Liver (tissue), 3 donors: ENCODE measurements around the gene ARMC2.

Experiments
- CTCF ChIP-seq: fragments of 150-350 bp; IDR thresholded peaks from 2 replicates; pipeline ENCODE4 v1.5.1; 2017; ENCODE audit warnings: improper control_type of control experiment, low read depth, low read length; ENCODE audit not compliant: missing input control
- EGR1 ChIP-seq, 2 donors: IDR thresholded peaks; 2 replicates each; pipeline ENCODE4 v1.6.1; 2016 to 2018; ENCODE audit warnings: antibody characterized with exemption in 2 of 2, low read depth in 2 of 2
- FOXA1 ChIP-seq: IDR thresholded peaks from 2 replicates; pipeline ENCODE4 v1.6.1; 2016; ENCODE audit warnings: antibody characterized with exemption
- FOXA2 ChIP-seq: IDR thresholded peaks from 2 replicates; pipeline ENCODE4 v1.6.1; 2016; ENCODE audit warnings: antibody characterized with exemption
- GABPA ChIP-seq, 2 donors: IDR thresholded peaks in 1 of 2; conservative IDR thresholded peaks in 1 of 2; 2 replicates each; pipeline ENCODE4 v1.6.1; 2016; ENCODE audit warnings: antibody characterized with exemption in 2 of 2, mild to moderate bottlenecking in 1 of 2, moderate library complexity in 1 of 2
- JUND ChIP-seq, 2 donors: IDR thresholded peaks; 2 replicates each; pipeline ENCODE4 v1.6.1; 2016; ENCODE audit warnings: antibody characterized with exemption in 2 of 2
- RAD21 ChIP-seq, 2 donors: IDR thresholded peaks; 2 replicates each; pipeline ENCODE4 v1.6.1; 2016; ENCODE audit warnings: antibody characterized with exemption in 2 of 2, mild to moderate bottlenecking in 2 of 2
- REST ChIP-seq: IDR thresholded peaks from 2 replicates; pipeline ENCODE4 v1.6.1; 2016; ENCODE audit warnings: antibody characterized with exemption, mild to moderate bottlenecking
- RXRA ChIP-seq, 2 donors: IDR thresholded peaks; 2 replicates each; pipeline ENCODE4 v1.6.1; 2017 to 2018; ENCODE audit warnings: antibody characterized with exemption in 2 of 2, mild to moderate bottlenecking in 1 of 2
- SP1 ChIP-seq: IDR thresholded peaks from 2 replicates; pipeline ENCODE4 v1.6.1; 2018; ENCODE audit warnings: antibody characterized with exemption, mild to moderate bottlenecking
- YY1 ChIP-seq: IDR thresholded peaks from 2 replicates; pipeline ENCODE4 v1.6.1; 2016; ENCODE audit warnings: antibody characterized with exemption, mild to moderate bottlenecking
- ZBTB33 ChIP-seq: IDR thresholded peaks from 2 replicates; pipeline ENCODE4 v1.6.1; 2016; ENCODE audit warnings: antibody characterized with exemption
- TF ChIP-seq, protein P1 (sequence below): IDR thresholded peaks from 2 replicates; pipeline ENCODE4 v1.6.1; 2016; ENCODE audit warnings: antibody characterized with exemption
- TF ChIP-seq, protein P2 (sequence below): IDR thresholded peaks from 2 replicates; pipeline ENCODE4 v1.6.1; 2016; ENCODE audit warnings: antibody characterized with exemption
- donor health status: healthy.
- donor health status: healthy.

DNA sequence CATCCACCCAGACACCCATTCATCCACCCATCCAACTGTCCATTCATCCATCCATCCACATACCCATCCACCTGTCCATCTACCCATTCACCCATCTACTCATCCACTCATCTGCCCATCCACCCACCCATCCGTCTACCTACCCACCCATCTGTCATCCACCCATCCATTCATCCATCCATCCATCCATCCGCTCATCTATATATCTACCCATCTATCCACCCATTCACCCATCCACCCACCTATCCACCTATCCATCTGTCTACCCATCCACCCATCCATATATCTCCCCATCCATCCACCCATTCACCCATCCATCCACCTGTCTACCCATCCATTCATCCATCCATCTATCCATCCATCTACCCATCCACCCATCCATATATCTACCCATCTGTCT lies 30.7 kb downstream of the ARMC2 start:
- no peak for TF ChIP-seq CTCF
- no peak for TF ChIP-seq RAD21 (IDR thresholded peaks at IDR 0.05)
- no peak for TF ChIP-seq YY1
- no peak for TF ChIP-seq FOXA2
- no peak for TF ChIP-seq ZBTB33
- no peak for TF ChIP-seq REST
- no peak for TF ChIP-seq JUND (IDR thresholded peaks at IDR 0.05)
- no peak for TF ChIP-seq RXRA (IDR thresholded peaks at IDR 0.05)
- TF ChIP-seq FOXA1 = no peak
- no peak for TF ChIP-seq EGR1 (IDR thresholded peaks at IDR 0.05; ENCODE audit: low read depth in 2 of 2)
- TF ChIP-seq, protein P1, sequence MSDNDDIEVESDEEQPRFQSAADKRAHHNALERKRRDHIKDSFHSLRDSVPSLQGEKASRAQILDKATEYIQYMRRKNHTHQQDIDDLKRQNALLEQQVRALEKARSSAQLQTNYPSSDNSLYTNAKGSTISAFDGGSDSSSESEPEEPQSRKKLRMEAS = no peak
- no peak for TF ChIP-seq GABPA (IDR thresholded peaks at IDR 0.05 in 1 of 2, conservative IDR thresholded peaks at IDR 0.05 in 1 of 2)
- TF ChIP-seq, protein P2, sequence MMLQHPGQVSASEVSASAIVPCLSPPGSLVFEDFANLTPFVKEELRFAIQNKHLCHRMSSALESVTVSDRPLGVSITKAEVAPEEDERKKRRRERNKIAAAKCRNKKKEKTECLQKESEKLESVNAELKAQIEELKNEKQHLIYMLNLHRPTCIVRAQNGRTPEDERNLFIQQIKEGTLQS = no peak
- no peak for TF ChIP-seq SP1
